ENCODE results near the gene STMND1. TPM values are rescaled to one million over a fixed set of nuclear protein-coding genes. Genes with fewer than 3 reads are reported as not detected.

The STMND1 gene
- total RNA-seq, 1 experiment from 2014 or later = not detected

GRCh38 chr6:17100806-17101205 is 1.0 kb upstream of the STMND1 start:
- H3K14ac ChIP-seq (ENCODE audit: insufficient read depth, low read length) = no peak overlapping the region
- H3K27me3 ChIP-seq (ENCODE audit: insufficient read depth, low read length) = peaks cover 15% of the 10 kb centered on the region; the same call in 1 of the 2 replicates
- no peak overlapping the region for H2BK15ac ChIP-seq (ENCODE audit: low read depth, low read length)
- H3K27me3 Mint-ChIP-seq (ENCODE audit: low read depth) = peaks cover 58% of the 10 kb centered on the region
- H3K9me3 ChIP-seq (ENCODE audit: control insufficient read depth, low read depth, low read length) = no peaks in the 10 kb centered on the region
- H4K91ac ChIP-seq (ENCODE audit: insufficient read length, low read depth, low read length) = no peak overlapping the region
- H3K79me1 ChIP-seq (ENCODE audit: insufficient read depth, low read depth, low read length, poor library complexity, severe bottlenecking) = no peaks in the 10 kb centered on the region
- TF ChIP-seq CTCF (conservative IDR thresholded peaks at IDR 0.05) = no peak
- no peak overlapping the region for H3T11ph ChIP-seq (ENCODE audit: low read length)
- H2AFZ ChIP-seq (ENCODE audit: low read length) = no peak overlapping the region
- H3K4me1 Mint-ChIP-seq = peaks cover 12 to 20% of the 10 kb centered on the region in 2 experiments
- H3K27ac Mint-ChIP-seq = no peak overlapping the region
- no peak overlapping the region for H2BK12ac ChIP-seq (ENCODE audit: insufficient read length, low read depth, low read length)
- H3K79me2 ChIP-seq (ENCODE audit: insufficient read depth, low read length) = no peaks in the 10 kb centered on the region
- no peak overlapping the region for H2BK5ac ChIP-seq (ENCODE audit: insufficient read length, low read length)
- no peak overlapping the region for H3K18ac ChIP-seq (ENCODE audit: insufficient read length, low read depth, low read length)
- H3K4me3 Mint-ChIP-seq = no peak overlapping the region; a peak in 1 of 5 replicates
- H3K9me3 Mint-ChIP-seq = no peaks in the 10 kb centered on the region; a peak in 1 of 5 replicates
- no peak overlapping the region for H3K4me2 ChIP-seq (ENCODE audit: insufficient read depth, insufficient read length, low read length)
- H3K56ac ChIP-seq (ENCODE audit: insufficient read length, low read depth, low read length) = no peak overlapping the region
- no peak overlapping the region for H4K8ac ChIP-seq (replicated peaks; ENCODE audit: insufficient read length, low read depth, low read length)
- WGBS (ENCODE audit: extremely low coverage, insufficient read length, low lambda C conversion rate) = no CpG with 5 or more reads among the region's 1 CpG
- H3K4me1 ChIP-seq (ENCODE audit: insufficient read depth, low read length) = no peaks in the 10 kb centered on the region; the same call in 1 of the 2 replicates
- no peak for DNase-seq
- no peaks in the 10 kb centered on the region for H4K20me1 ChIP-seq (ENCODE audit: control insufficient read depth, insufficient read depth, insufficient read length)
- H3K23me2 ChIP-seq (ENCODE audit: insufficient read length, low read depth, low read length, poor library complexity, severe bottlenecking) = peaks cover 7% of the 10 kb centered on the region
- no peak overlapping the region for H3K23ac ChIP-seq (ENCODE audit: insufficient read length, low read depth, low read length)
- H3K36me3 Mint-ChIP-seq (ENCODE audit: insufficient read depth in 1 of 3, low read depth in 3 of 3) = no peaks in the 10 kb centered on the region
- H3K27ac ChIP-seq (ENCODE audit: insufficient read length, low read depth, low read length) = no peak overlapping the region
- H3K9ac ChIP-seq (ENCODE audit: extremely low read depth, insufficient read length, low read length) = no peak overlapping the region
- H3K4ac ChIP-seq (ENCODE audit: low read depth, low read length) = no peak overlapping the region
- no peak overlapping the region for H2BK20ac ChIP-seq (ENCODE audit: low read depth, low read length, poor library complexity, severe bottlenecking)
- no peak overlapping the region for H2AK5ac ChIP-seq (ENCODE audit: insufficient read length, low read length)
- H2BK120ac ChIP-seq (ENCODE audit: low read depth, low read length, poor library complexity, severe bottlenecking) = no peak overlapping the region
- H4K5ac ChIP-seq (ENCODE audit: insufficient read length, low read depth, low read length) = no peak overlapping the region
